Panc1 (cell line): ENCODE measurements around the gene SMG6. TPM values are rescaled to one million over a fixed set of nuclear protein-coding genes. Genes with fewer than 3 reads are reported as not detected.

Experiments
- ATAC-seq: fragments of 200-7000 bp; cut with Tn5 transposase; 2 replicates; pipeline ENCODE4 v1.9.1; 2020; ENCODE audit warnings: mild to moderate bottlenecking, moderate library complexity
- BruUV-seq: library from RNA; stranded (reverse); fragments of 400-500 nt; replicated peaks from 2 replicates; lab custom pipeline; 2021; lab: Mats Ljungman, UMichigan
- CTCF ChIA-PET: fragments of 300-600 bp; sonication (Branson Sonifier 250); formaldehyde crosslinking; loops from one replicate; lab custom pipeline; 2022; ENCODE audit warnings: antibody characterized with exemption; lab: Charles Lee
- POLR2A ChIA-PET: fragments of 300-600 bp; sonication (Branson Sonifier 250); formaldehyde crosslinking; loops from one replicate; lab custom pipeline; 2022; ENCODE audit warnings: antibody characterized with exemption; lab: Charles Lee
- DNase-seq: peaks from one replicate; pipeline ENCODE4 v3.0.0-alpha.2; 2010; ENCODE audit warnings: low read depth, low spot score
- H3K27ac ChIP-seq: 2 replicates; pipeline ENCODE4 v1.5.1; 2011; ENCODE audit warnings: mild to moderate bottlenecking, low read length, inconsistent platforms
- H3K27me3 ChIP-seq: fragments of 200-500 bp; sonication (Bioruptor generic); 2 replicates; pipeline ENCODE4 v1.6.0; 2014; ENCODE audit warnings: low read length, inconsistent platforms; ENCODE audit not compliant: control insufficient read depth, insufficient read depth
- H3K36me3 ChIP-seq: fragments of 200-500 bp; sonication (Bioruptor generic); 2 replicates; pipeline ENCODE4 v1.5.1; 2014; ENCODE audit warnings: inconsistent platforms, mild to moderate bottlenecking, low read length, moderate library complexity; ENCODE audit not compliant: control insufficient read depth, insufficient read depth
- H3K4me1 ChIP-seq: 2 replicates; pipeline ENCODE4 v1.5.1; 2011; ENCODE audit warnings: inconsistent platforms, mild to moderate bottlenecking, low read length, moderate library complexity; ENCODE audit not compliant: control insufficient read depth, insufficient read depth
- H3K4me3 ChIP-seq, 2 experiments: 2 replicates each; pipeline ENCODE4 v1.5.1; 2011 to 2012; ENCODE audit warnings: low read depth in 2 of 2, low read length in 2 of 2, mild to moderate bottlenecking in 2 of 2, inconsistent platforms in 1 of 2, moderate library complexity in 1 of 2
- H3K9me3 ChIP-seq: fragments of 200-500 bp; sonication (Bioruptor generic); 2 replicates; pipeline ENCODE4 v1.5.1; 2014; ENCODE audit warnings: low read depth, mild to moderate bottlenecking, inconsistent platforms, low read length, moderate library complexity; ENCODE audit not compliant: control insufficient read depth, insufficient read depth
- POLR2AphosphoS5 ChIP-seq: IDR thresholded peaks from 2 replicates; pipeline ENCODE4 v1.6.1; 2012; ENCODE audit warnings: mild to moderate bottlenecking, low read depth, low read length, moderate library complexity
- REST ChIP-seq, 2 experiments: IDR thresholded peaks; 2 replicates each; pipeline ENCODE4 v1.6.1; 2011 to 2012; ENCODE audit warnings: low read depth in 2 of 2, control low read depth in 1 of 2, low read length in 1 of 2, mild to moderate bottlenecking in 1 of 2, moderate library complexity in 1 of 2; ENCODE audit not compliant: insufficient read depth in 1 of 2
- SIN3A ChIP-seq: IDR thresholded peaks from 2 replicates; pipeline ENCODE4 v1.6.1; 2012; ENCODE audit warnings: low read depth, mild to moderate bottlenecking, low read length, moderate library complexity, borderline replicate concordance; ENCODE audit not compliant: insufficient read depth
- TCF7L2 ChIP-seq: IDR thresholded peaks from 2 replicates; pipeline ENCODE4 v1.6.1; 2011; ENCODE audit warnings: mild to moderate bottlenecking, low read depth, low read length, inconsistent platforms
- in situ Hi-C: cut with HindIII; loops from 2 replicates; pipeline ENCODE4 v1.10.0; 2016; ENCODE audit warnings: low sequenced_read_pairs, low pct_unique_long_range_greater_than_20kb
- intact Hi-C: fragments of 100-400 bp; cut with micrococcal nuclease; formaldehyde crosslinking; loops from one replicate; pipeline ENCODE4 v1.10.0; 2022; ENCODE audit not compliant: unreplicated experiment
- total RNA-seq: library from RNA; stranded (reverse); gene quantifications from one replicate; pipeline ENCODE4 v1.2.1, GENCODE V29; 2021; ENCODE audit not compliant: unreplicated experiment
- TF ChIP-seq, protein P1 (sequence below): fragments of 450-650 bp; IDR thresholded peaks from 2 replicates; pipeline ENCODE4 v1.5.1; 2017; ENCODE audit warnings: mild to moderate bottlenecking

The SMG6 gene
- total RNA-seq, 1 experiment from 2014 or later, result 17.8 TPM

DNA sequence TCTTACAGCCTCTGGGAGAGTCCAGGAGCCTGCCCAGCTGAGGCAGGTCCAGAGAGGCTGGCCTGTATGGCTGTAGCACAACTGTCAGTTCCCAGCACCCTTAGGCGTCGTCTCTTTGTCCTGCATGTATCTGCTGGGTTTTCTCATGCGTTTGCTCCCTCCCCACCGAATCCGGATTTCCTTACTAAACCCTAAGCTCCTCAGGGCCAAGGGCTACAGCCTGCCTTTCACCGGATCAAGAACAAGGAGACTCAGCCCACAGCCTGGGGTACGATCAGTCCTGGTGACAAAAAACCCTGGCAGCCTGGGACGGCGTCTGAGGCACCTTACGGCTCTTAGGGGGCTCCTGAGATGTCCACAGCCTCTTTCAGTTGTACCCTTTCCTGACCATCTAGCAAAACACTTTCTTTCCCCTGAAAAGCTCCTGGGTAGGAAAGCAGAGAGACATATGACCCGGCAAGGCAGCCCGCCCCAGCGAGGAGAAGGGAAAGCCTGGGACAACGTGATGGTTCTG, 236.5 kb downstream of the SMG6 start:
- in situ Hi-C loops, result no loop called here

GRCh38 chr17:2065949-2066400, 237.6 kb downstream of the SMG6 start:
- in situ Hi-C loops (no loop called here), intact Hi-C loops (no loop called here)
- DNase-seq (no peak), ATAC-seq (no peak)
- no peaks in the 10 kb centered on the region for H3K9me3 ChIP-seq
- no peaks in the 10 kb centered on the region for H3K4me1 ChIP-seq
- no peaks in the 10 kb centered on the region; the same call in 1 of the 2 replicates for H3K36me3 ChIP-seq
- ChIA-PET POLR2A (no interaction called here), CTCF (no interaction called here)
- H3K4me3 ChIP-seq, result no peak overlapping the region
- no peak for TF ChIP-seq TCF7L2
- no peak for TF ChIP-seq SIN3A
- TF ChIP-seq, protein P1, sequence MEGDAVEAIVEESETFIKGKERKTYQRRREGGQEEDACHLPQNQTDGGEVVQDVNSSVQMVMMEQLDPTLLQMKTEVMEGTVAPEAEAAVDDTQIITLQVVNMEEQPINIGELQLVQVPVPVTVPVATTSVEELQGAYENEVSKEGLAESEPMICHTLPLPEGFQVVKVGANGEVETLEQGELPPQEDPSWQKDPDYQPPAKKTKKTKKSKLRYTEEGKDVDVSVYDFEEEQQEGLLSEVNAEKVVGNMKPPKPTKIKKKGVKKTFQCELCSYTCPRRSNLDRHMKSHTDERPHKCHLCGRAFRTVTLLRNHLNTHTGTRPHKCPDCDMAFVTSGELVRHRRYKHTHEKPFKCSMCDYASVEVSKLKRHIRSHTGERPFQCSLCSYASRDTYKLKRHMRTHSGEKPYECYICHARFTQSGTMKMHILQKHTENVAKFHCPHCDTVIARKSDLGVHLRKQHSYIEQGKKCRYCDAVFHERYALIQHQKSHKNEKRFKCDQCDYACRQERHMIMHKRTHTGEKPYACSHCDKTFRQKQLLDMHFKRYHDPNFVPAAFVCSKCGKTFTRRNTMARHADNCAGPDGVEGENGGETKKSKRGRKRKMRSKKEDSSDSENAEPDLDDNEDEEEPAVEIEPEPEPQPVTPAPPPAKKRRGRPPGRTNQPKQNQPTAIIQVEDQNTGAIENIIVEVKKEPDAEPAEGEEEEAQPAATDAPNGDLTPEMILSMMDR, result no peak
- TF ChIP-seq POLR2AphosphoS5, result no peak
- TF ChIP-seq REST (IDR thresholded peaks at IDR 0.05; ENCODE audit: insufficient read depth in 1 of 2, low read depth in 2 of 2, low read length in 1 of 2), result no peak
- H3K27ac ChIP-seq, result no peak overlapping the region
- BruUV-seq, result no TSS peak
- no peaks in the 10 kb centered on the region for H3K27me3 ChIP-seq

More for the DNA sequence above, 236.5 kb downstream of the SMG6 start:
- ChIA-PET CTCF (no interaction called here), POLR2A (no interaction called here)
- H3K27me3 ChIP-seq, result no peaks in the 10 kb centered on the region
- DNase-seq (no peak), ATAC-seq (no peak)
- H3K9me3 ChIP-seq, result no peaks in the 10 kb centered on the region
- TF ChIP-seq TCF7L2, result no peak
- no peak for TF ChIP-seq REST (IDR thresholded peaks at IDR 0.05; ENCODE audit: insufficient read depth in 1 of 2, low read depth in 2 of 2, low read length in 1 of 2)
- TF ChIP-seq SIN3A, result no peak
- TF ChIP-seq, protein P1, result no peak
- TF ChIP-seq POLR2AphosphoS5, result no peak
- intact Hi-C loops, result no loop called here
- no TSS peak for BruUV-seq
- H3K4me3 ChIP-seq, result no peak overlapping the region
- H3K36me3 ChIP-seq, result no peaks in the 10 kb centered on the region; the same call in 1 of the 2 replicates
- H3K27ac ChIP-seq, result no peak overlapping the region
- no peaks in the 10 kb centered on the region for H3K4me1 ChIP-seq
